IMR-90 (cell line): ENCODE data around the gene PIEZO2.

Experiments
- BHLHE40 ChIP-seq: fragments of 150-350 bp; IDR thresholded peaks from 2 replicates; pipeline ENCODE4 v1.6.1; 2016; ENCODE audit warnings: mild to moderate bottlenecking, low read depth, low read length
- CTCF ChIP-seq: conservative IDR thresholded peaks from 2 replicates; pipeline ENCODE4 v1.5.1; 2012; ENCODE audit warnings: mild to moderate bottlenecking, low read depth, low read length, improper control_type of control experiment
- ELK1 ChIP-seq: fragments of 150-350 bp; IDR thresholded peaks from 2 replicates; pipeline ENCODE4 v1.6.1; 2016; ENCODE audit warnings: low read depth, mild to moderate bottlenecking, low read length, moderate library complexity, borderline replicate concordance
- FOS ChIP-seq: fragments of 150-350 bp; IDR thresholded peaks from 2 replicates; pipeline ENCODE4 v1.6.1; 2016; ENCODE audit warnings: low read depth, low read length
- MAFK ChIP-seq: IDR thresholded peaks from 2 replicates; pipeline ENCODE4 v1.6.1; 2012; ENCODE audit warnings: low read depth, low read length, improper control_type of control experiment
- MAZ ChIP-seq: IDR thresholded peaks from 2 replicates; pipeline ENCODE4 v1.6.1; 2012; ENCODE audit warnings: low read depth, mild to moderate bottlenecking, low read length, improper control_type of control experiment, moderate library complexity, borderline replicate concordance
- MXI1 ChIP-seq: IDR thresholded peaks from 2 replicates; pipeline ENCODE4 v1.6.1; 2012; ENCODE audit warnings: low read depth, mild to moderate bottlenecking, low read length, moderate library complexity, borderline replicate concordance
- NFE2L2 ChIP-seq: fragments of 150-350 bp; IDR thresholded peaks from 2 replicates; pipeline ENCODE4 v1.6.1; 2016; ENCODE audit warnings: low read depth, mild to moderate bottlenecking, low read length
- POLR2A ChIP-seq: IDR thresholded peaks from 2 replicates; pipeline ENCODE4 v1.6.1; 2012; ENCODE audit warnings: mild to moderate bottlenecking, low read depth, low read length
- SMC3 ChIP-seq: fragments of 150-350 bp; IDR thresholded peaks from 2 replicates; pipeline ENCODE4 v1.6.1; 2016; ENCODE audit warnings: low read depth, mild to moderate bottlenecking, antibody characterized with exemption, low read length, moderate library complexity

GRCh38 chr18:11104307-11104706 is 45.1 kb downstream of the PIEZO2 start:
- TF ChIP-seq CTCF: no peak
- TF ChIP-seq NFE2L2: no peak
- TF ChIP-seq MAFK: no peak
- TF ChIP-seq ELK1: no peak
- TF ChIP-seq POLR2A: no peak
- TF ChIP-seq SMC3: no peak
- no peak for TF ChIP-seq BHLHE40
- TF ChIP-seq MXI1: no peak
- no peak for TF ChIP-seq MAZ
- TF ChIP-seq FOS: no peak
